Activated T-cell treated with anti-CD3 and anti-CD28 coated beads, Interleukin-2, amount 50 U/mL, for 1 hour (primary cell): ENCODE results near the gene GH1.

ENCODE experiments used
- DNase-seq: peaks from one replicate; pipeline ENCODE4 v3.0.0-alpha.2; 2020

Gene GH1

DNA sequence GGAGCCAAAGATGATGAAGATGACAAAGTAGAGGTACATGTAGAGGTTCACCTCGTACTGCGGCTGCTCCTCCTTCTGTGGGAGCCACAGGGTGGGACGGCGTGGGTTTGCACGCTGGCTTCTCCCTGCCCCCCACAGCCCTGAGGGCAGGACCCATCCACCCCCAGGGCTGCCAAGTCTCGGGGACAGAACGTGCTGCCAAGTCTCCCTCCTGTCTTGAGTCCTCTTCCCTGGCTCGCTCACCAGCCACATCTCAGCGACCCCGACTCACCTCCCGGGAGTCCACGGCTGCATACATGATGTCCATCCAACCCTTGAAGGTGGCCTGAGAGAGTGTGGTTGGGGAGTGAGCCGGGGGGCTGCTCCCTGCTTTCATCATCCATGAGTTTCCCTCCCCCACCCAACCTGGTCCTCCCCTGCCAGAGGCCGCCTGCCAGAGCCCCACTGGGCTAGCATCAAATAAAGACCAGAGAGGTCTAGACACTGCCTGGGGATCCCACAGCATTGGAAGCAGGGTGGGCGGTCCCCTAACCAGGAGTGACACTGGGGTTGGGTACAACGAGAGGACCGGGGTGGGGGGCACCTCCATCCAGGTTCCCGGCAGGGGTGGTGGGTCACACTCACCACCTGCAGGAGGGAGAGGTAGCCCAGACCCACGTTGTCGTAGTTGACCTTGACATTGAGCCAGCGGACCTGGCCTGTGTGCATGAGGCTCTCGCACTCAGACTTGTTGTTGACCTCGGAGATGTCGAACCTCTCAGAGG lies 26.3 kb upstream of the GH1 start:
- no peak for DNase-seq

GRCh38 chr17:63943745-63944144 lies 25.1 kb upstream of the GH1 start:
- DNase-seq: no peak

DNA sequence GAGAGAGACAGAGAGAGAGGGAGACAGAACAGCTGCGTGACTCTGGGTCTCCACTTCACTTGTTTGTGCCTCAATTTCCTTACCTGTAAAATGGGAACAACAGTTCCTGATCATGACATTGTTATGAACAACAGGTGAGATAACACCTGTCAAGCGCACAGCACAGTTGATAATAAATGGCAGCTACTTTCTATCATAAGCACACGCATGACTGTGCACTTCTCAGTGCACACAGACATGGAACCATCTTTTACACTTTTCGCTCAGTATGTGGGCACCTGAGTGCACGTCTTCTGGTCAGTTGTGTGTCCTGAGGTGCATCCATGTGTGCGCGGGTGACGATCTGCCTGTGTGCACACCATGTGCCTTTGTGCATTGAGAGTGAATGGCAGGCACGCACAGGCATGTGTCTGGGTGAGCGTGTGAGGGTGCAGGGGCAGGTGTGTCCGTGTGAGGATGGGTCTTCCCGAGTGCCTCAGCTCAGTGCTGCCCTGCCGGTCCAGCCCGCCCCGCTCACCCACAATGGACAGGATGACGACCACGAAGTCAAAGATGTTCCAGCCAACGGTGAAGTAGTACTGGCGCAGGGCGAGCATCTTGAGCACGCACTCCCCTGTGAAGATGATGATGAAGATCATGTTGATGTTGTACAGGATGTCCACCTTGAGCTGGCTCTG lies 23.8 kb upstream of the GH1 start:
- DNase-seq: no peak

DNA sequence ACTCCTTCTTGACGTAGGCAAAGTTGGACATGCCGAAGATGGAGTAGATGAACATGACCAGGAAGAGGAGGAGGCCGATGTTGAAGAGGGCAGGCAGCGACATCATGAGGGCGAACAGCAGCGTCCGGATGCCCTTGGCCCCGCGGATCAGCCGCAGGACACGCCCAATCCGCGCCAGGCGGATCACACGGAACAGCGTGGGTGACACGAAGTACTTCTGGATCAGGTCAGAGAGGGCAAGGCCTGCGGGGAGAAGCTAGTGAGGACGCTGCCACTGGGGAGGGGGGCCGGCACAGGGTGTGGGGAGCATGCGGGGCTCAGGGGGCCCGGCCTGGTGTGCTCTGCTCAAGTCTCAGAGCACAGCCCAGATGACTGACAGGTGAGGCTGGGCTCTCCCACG lies 23.1 kb upstream of the GH1 start:
- no peak for DNase-seq

- DNase-seq: no peak
Observed at GRCh38 chr17:63941162-63941561, 22.5 kb upstream of the GH1 start.

- no peak for DNase-seq
Observed at GRCh38 chr17:63940584-63940983, 21.9 kb upstream of the GH1 start.

DNA sequence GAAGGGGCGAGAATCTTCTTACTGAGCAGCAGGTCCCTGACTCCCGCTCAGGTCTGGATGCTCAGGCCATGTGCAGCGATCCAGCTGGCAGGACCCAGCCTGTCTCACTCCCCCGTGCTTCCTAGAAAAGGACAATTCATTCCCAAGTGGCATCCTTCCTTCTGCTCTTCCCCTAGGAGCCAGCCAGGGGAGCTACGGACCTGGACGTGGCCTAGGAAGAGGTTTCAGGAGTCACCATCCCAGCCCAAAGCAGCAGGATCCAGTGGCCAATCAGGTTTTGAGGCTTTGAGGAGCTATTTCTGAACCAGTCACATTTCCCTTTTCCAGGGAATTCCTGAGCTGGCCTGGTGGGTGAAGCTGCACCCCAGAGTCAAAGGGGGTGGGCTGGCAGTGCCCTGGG lies 21.2 kb upstream of the GH1 start:
- DNase-seq: no peak

GRCh38 chr17:63939401-63939800 lies 20.8 kb upstream of the GH1 start:
- no peak for DNase-seq

DNA sequence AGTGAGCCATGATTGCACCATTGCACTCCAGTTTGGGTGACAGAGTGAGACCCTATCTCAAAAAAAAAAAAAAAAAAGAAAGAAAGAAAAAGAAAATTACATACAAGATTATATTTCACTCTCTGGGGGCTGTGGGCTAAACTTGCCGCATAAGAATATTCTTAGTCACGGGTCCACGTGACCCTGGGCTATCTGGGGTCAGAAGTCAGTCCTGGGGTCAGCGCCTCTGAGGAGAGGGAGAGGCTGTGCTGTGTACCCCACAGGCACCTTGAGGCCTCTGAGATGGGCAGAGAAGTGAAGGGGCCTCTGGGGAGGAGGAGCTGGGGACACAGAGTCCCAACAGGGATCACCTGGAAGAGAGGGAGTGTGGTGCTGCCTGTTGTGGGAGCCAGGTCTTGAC lies 19.3 kb upstream of the GH1 start:
- no peak for DNase-seq

- DNase-seq: no peak
Observed at GRCh38 chr17:63937319-63937718, 18.7 kb upstream of the GH1 start.

- DNase-seq: no peak
Observed at GRCh38 chr17:63934183-63935112, 15.8 kb upstream of the GH1 start.

DNA sequence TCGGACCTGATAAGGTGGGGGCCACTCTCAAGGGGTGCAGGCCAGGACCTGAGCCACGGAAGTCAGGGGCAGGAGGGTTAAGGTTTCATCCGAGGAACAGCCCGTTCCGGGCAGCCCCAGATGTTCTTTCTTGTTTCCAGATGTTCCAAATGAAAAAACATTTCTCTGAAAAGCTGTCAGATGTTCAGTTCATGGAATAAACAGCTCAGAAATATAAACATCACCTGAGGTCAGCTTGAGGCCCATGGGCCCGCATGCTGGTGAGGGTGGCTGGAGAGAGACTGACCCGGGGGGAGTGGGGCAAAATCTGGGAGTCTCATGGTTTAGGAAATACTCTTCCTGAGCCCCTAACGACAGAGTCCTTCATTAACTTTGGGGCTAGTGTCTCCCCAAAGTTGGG lies 15.0 kb upstream of the GH1 start:
- no peak for DNase-seq

GRCh38 chr17:63932721-63933120 lies 14.1 kb upstream of the GH1 start:
- DNase-seq: no peak

GRCh38 chr17:63931981-63932561 lies 13.4 kb upstream of the GH1 start, which contains the start of gene CD79B:
CD79B (minus strand) TSS chr17:63932331; CDS start chr17:63932261, 70 bp downstream.
- peak; percentile 47 for DNase-seq

DNA sequence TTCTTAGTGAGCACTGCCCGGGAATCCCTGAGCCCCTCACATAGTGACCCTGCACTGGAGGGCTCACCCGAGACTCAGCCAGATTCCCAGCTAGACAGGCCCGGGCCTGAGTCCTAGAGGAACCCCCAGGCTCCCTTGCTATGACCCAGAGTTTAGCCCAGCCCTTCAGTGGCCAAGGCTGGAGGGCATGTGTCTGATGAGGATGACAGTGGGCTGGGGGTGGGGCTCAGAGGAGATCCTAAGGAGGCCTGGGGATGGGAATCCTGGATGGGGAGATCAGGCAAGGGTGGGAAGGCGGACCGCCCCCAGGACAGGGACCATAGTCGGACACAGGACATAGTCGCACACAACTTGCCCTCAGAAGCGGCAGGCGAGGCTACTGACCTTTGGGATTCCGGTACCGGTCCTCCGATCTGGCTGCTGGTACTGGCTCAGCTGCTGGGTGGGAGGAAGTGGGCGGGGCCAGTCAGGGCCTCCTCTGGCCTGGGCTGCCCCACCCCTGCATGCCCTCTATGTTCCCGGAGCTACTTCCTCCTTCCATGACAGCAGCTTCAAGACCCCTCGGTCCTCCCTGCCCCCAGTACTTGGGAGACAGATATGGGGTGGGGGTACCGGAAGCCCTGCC lies 12.4 kb upstream of the GH1 start:
- peak; percentile 61 for DNase-seq

- DNase-seq: no peak
Observed at GRCh38 chr17:63929860-63930766, 11.5 kb upstream of the GH1 start.

DNA sequence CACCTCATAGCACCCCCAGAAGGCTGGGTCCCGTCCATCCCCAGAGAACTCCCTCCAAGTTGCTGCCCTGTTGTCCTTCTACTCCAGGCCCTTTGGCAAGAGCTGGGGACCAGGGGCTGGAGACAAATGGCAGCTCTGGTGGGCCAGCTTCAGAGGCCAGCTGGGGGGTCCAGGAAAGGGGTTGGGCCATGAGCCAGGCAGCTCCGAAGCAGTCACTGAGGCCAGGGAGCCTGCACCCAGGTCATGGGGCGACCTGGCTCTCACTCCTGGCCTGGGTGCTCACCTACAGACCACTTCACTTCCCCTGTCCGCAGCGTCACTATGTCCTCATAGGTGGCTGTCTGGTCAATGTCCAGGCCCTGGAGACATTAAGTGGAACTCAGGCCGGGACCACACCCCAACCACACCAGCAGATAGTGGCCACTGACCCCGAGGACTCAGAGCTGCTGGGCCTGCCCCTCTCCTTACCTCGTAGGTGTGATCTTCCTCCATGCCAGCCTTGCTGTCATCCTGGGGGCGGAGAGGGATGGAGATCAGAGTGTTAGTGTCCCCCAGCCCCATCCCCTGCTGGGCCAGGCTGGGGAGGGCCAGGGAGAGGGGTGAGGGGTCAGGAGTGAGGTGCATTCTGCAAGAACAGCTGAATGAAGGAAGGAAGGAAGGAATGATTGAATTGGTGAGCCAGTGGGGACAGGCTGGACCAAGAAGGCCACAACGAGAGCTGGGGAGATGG lies 10.5 kb upstream of the GH1 start:
- DNase-seq: no peak

GRCh38 chr17:63928172-63928666 lies 9.6 kb upstream of the GH1 start:
- no peak for DNase-seq

GRCh38 chr17:63927464-63928171 lies 9.0 kb upstream of the GH1 start:
- no peak for DNase-seq

DNA sequence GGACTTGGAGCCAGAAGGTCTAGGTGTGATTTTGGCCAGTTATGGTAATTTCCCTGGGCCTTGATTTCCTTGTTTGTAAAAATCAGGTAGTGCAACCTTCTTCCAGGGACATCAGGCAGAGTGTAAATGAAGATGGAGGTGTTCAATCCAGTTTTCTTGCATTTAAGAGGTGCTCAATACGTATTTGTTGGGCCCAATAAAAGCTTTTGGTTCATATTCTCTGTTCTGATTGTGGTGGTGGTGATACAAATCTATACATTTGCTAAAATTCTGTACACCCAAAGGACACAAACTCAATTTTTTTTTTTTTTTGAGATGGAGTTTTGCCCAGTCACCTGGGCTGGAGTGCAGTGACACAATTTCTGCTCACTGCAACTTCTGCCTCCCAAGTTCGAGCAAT lies 7.5 kb upstream of the GH1 start:
- DNase-seq: no peak
